ENCODE measurements around the gene SPNS2.

Gene SPNS2

GRCh38 chr17:4539025-4539424 lies 40.3 kb downstream of the SPNS2 start:
- no peak for DNase-seq

GRCh38 chr17:4539576-4540223 lies 41.0 kb downstream of the SPNS2 start:
- DNase-seq, result no peak

GRCh38 chr17:4540224-4540651 lies 41.6 kb downstream of the SPNS2 start:
- DNase-seq, result no peak

- no peak for DNase-seq
These were observed 42.1 kb downstream of the SPNS2 start for GRCh38 chr17:4540687-4541327.

GRCh38 chr17:4541328-4542002 lies 42.8 kb downstream of the SPNS2 start:
- DNase-seq, result no peak

GRCh38 chr17:4542003-4542725 lies 43.5 kb downstream of the SPNS2 start:
- no peak for DNase-seq

GRCh38 chr17:4542726-4543191 lies 44.1 kb downstream of the SPNS2 start:
- DNase-seq, result no peak

GRCh38 chr17:4543557-4544026 lies 44.9 kb downstream of the SPNS2 start:
- DNase-seq, result no peak

- DNase-seq, result no peak
These were observed 45.7 kb downstream of the SPNS2 start for GRCh38 chr17:4544135-4544950.

- no peak for DNase-seq
These were observed 46.2 kb downstream of the SPNS2 start for GRCh38 chr17:4544951-4545216.

GRCh38 chr17:4545217-4545951 lies 46.7 kb downstream of the SPNS2 start:
- no peak for DNase-seq

- DNase-seq, result no peak
These were observed 48.6 kb downstream of the SPNS2 start for GRCh38 chr17:4547118-4547906.

GRCh38 chr17:4548061-4548461 lies 49.4 kb downstream of the SPNS2 start:
- no peak for DNase-seq

- no peak for DNase-seq
These were observed 50.2 kb downstream of the SPNS2 start for GRCh38 chr17:4548721-4549531.

- no peak for DNase-seq
These were observed 51.3 kb downstream of the SPNS2 start for GRCh38 chr17:4549781-4550533.

- no peak for DNase-seq
These were observed 51.9 kb downstream of the SPNS2 start for GRCh38 chr17:4550534-4551039.

- no peak for DNase-seq
These were observed 52.5 kb downstream of the SPNS2 start for GRCh38 chr17:4551141-4551540.

GRCh38 chr17:4551796-4552525 lies 53.3 kb downstream of the SPNS2 start:
- DNase-seq, result no peak

All from stimulated activated CD4-positive, alpha-beta T cell treated with anti-CD3 and anti-CD28 coated beads, Interleukin-2, amount 100 ng/mL, for 48 hours (primary cell).